Measurements from ENCODE around the gene TJP1. TPM values are rescaled to one million over a fixed set of nuclear protein-coding genes. Genes with fewer than 3 reads are reported as not detected.

Gene TJP1
- total RNA-seq, 3 donors from 2014 or later (not counting 1 experiment from before 2014, with no cell fraction given): not detected

- Histone ChIP-seq H3K27ac (ENCODE audit: low read length) (no peak overlapping the region), H3K36me3 (ENCODE audit: control insufficient read depth, insufficient read depth, low read length) (no peaks in the 10 kb centered on the region), H3K27me3 (ENCODE audit: control insufficient read depth, insufficient read depth, low read length) (no peaks in the 10 kb centered on the region), H3K4me3 (ENCODE audit: low read length) (no peak overlapping the region), H3K9me3 (ENCODE audit: control insufficient read depth, insufficient read depth, low read length) (no peaks in the 10 kb centered on the region), H3K4me1 (ENCODE audit: control insufficient read depth, insufficient read depth, low read length) (no peaks in the 10 kb centered on the region)
- H3K27ac Mint-ChIP-seq: no peak overlapping the region
- peaks cover 0 to 4% of the 10 kb centered on the region in 2 donors for H3K9me3 Mint-ChIP-seq
- intact Hi-C loops (cut with micrococcal nuclease): no loop called here
- 88% methylated on average over 2 of the region's 3 CpGs for WGBS (ENCODE audit: insufficient coverage)
- DNase-seq: no peak
- H3K27me3 Mint-ChIP-seq (ENCODE audit: low read depth in 2 of 2): peaks cover 0 to 2% of the 10 kb centered on the region in 2 donors
- TF ChIP-seq CTCF (IDR thresholded peaks at IDR 0.05): no peak
- no peaks in the 10 kb centered on the region for H3K4me1 Mint-ChIP-seq
- no peak for ATAC-seq
- H3K36me3 Mint-ChIP-seq: no peaks in the 10 kb centered on the region
- H3K4me3 Mint-ChIP-seq: no peak overlapping the region
Observed at GRCh38 chr15:29852201-29852600, 29.9 kb upstream of the TJP1 start.

- Histone ChIP-seq H3K9me3 (ENCODE audit: control insufficient read depth, insufficient read depth, low read length) (no peaks in the 10 kb centered on the region), H3K36me3 (ENCODE audit: control insufficient read depth, insufficient read depth, low read length) (no peaks in the 10 kb centered on the region), H3K27me3 (ENCODE audit: control insufficient read depth, insufficient read depth, low read length) (no peaks in the 10 kb centered on the region), H3K4me3 (ENCODE audit: low read length) (no peak overlapping the region), H3K27ac (ENCODE audit: low read length) (no peak overlapping the region), H3K4me1 (ENCODE audit: control insufficient read depth, insufficient read depth, low read length) (no peaks in the 10 kb centered on the region)
- ATAC-seq (no peak), DNase-seq (no peak)
- 98% methylated on average over 6 of the region's 7 CpGs for WGBS (ENCODE audit: insufficient coverage)
- no peaks in the 10 kb centered on the region for H3K27me3 Mint-ChIP-seq (ENCODE audit: low read depth in 2 of 2)
- H3K9me3 Mint-ChIP-seq: peaks cover 0 to 10% of the 10 kb centered on the region in 2 donors
- no peak overlapping the region for H3K27ac Mint-ChIP-seq
- intact Hi-C loops (cut with micrococcal nuclease): no loop called here
- H3K4me1 Mint-ChIP-seq: no peaks in the 10 kb centered on the region
- no peak for TF ChIP-seq CTCF (IDR thresholded peaks at IDR 0.05)
- H3K36me3 Mint-ChIP-seq: no peaks in the 10 kb centered on the region
- H3K4me3 Mint-ChIP-seq: no peak overlapping the region
Observed at GRCh38 chr15:29849716-29850115, 27.4 kb upstream of the TJP1 start.

- peaks cover 0 to 2% of the 10 kb centered on the region in 2 donors for H3K27me3 Mint-ChIP-seq (ENCODE audit: low read depth in 2 of 2)
- no peak for TF ChIP-seq CTCF (IDR thresholded peaks at IDR 0.05)
- Histone ChIP-seq H3K27ac (ENCODE audit: low read length) (no peak overlapping the region), H3K27me3 (ENCODE audit: control insufficient read depth, insufficient read depth, low read length) (no peaks in the 10 kb centered on the region), H3K4me1 (ENCODE audit: control insufficient read depth, insufficient read depth, low read length) (no peaks in the 10 kb centered on the region), H3K9me3 (ENCODE audit: control insufficient read depth, insufficient read depth, low read length) (no peaks in the 10 kb centered on the region), H3K4me3 (ENCODE audit: low read length) (no peak overlapping the region), H3K36me3 (ENCODE audit: control insufficient read depth, insufficient read depth, low read length) (no peaks in the 10 kb centered on the region)
- no peaks in the 10 kb centered on the region for H3K4me1 Mint-ChIP-seq
- intact Hi-C loops (cut with micrococcal nuclease): no loop called here
- H3K36me3 Mint-ChIP-seq: no peaks in the 10 kb centered on the region
- DNase-seq: no peak
- no peak overlapping the region for H3K27ac Mint-ChIP-seq
- no peak overlapping the region for H3K4me3 Mint-ChIP-seq
- whole genome bisulfite sequencing (ENCODE audit: insufficient coverage): no CpG with 5 or more reads among the region's 1 CpG
- no peak for ATAC-seq
- peaks cover 0 to 10% of the 10 kb centered on the region in 2 donors for H3K9me3 Mint-ChIP-seq
Observed at GRCh38 chr15:29849218-29849617, 26.9 kb upstream of the TJP1 start.

GRCh38 chr15:29844290-29844903 is 22.1 kb upstream of the TJP1 start:
- Mint-ChIP-seq H3K27me3 (ENCODE audit: low read depth in 2 of 2) (peaks cover 12 to 25% of the 10 kb centered on the region in 2 donors), H3K4me1 (no peaks in the 10 kb centered on the region)
- 81% methylated on average over 5 of the region's 5 CpGs for WGBS (ENCODE audit: insufficient coverage)

More at GRCh38 chr15:29844290-29844903, 22.1 kb upstream of the TJP1 start:
- H3K9me3 ChIP-seq (ENCODE audit: control insufficient read depth, insufficient read depth, low read length): no peaks in the 10 kb centered on the region
- no peak overlapping the region for H3K27ac ChIP-seq (ENCODE audit: low read length)
- ATAC-seq: no peak
- Mint-ChIP-seq H3K4me3 (no peak overlapping the region), H3K9me3 (peaks cover 0 to 10% of the 10 kb centered on the region in 2 donors), H3K36me3 (no peaks in the 10 kb centered on the region), H3K27ac (no peak overlapping the region)
- no peak for DNase-seq
- H3K4me3 ChIP-seq (ENCODE audit: low read length): no peak overlapping the region
- no peak for TF ChIP-seq CTCF (IDR thresholded peaks at IDR 0.05)
- peaks cover 5% of the 10 kb centered on the region for H3K27me3 ChIP-seq (ENCODE audit: control insufficient read depth, insufficient read depth, low read length)
- no peaks in the 10 kb centered on the region for H3K36me3 ChIP-seq (ENCODE audit: control insufficient read depth, insufficient read depth, low read length)
- intact Hi-C loops (cut with micrococcal nuclease): no loop called here
- no peaks in the 10 kb centered on the region for H3K4me1 ChIP-seq (ENCODE audit: control insufficient read depth, insufficient read depth, low read length)

All from natural killer cell (primary cell).